Naive B cell (primary cell): ENCODE measurements around the gene DUSP23. TPM values are rescaled to one million over a fixed set of nuclear protein-coding genes. Genes with fewer than 3 reads are reported as not detected.

ENCODE experiments used
- ATAC-seq, 2 donors: fragments of 150-1000 bp; cut with Tn5 transposase; 2 replicates each; pipeline ENCODE4 v1.10.0; 2021; ENCODE audit warnings: low read depth in 2 of 2, mild to moderate bottlenecking in 2 of 2, moderate library complexity in 2 of 2
- DNase-seq: peaks from one replicate; pipeline ENCODE4 v3.0.0; 2022
- H3K27ac Mint-ChIP-seq, 6 donors: one replicate each; pipeline ENCODE4 v1.8.0; 2020 to 2022; ENCODE audit warnings: mild to moderate bottlenecking in 6 of 6, mixed read lengths in 6 of 6, moderate library complexity in 5 of 6, inconsistent platforms in 2 of 6
- H3K27me3 Mint-ChIP-seq, 3 donors: one replicate each; pipeline ENCODE4 v1.8.0; 2021 to 2022; ENCODE audit warnings: mixed read lengths in 3 of 3, mild to moderate bottlenecking in 1 of 3
- H3K36me3 Mint-ChIP-seq, 2 donors: one replicate each; pipeline ENCODE4 v1.8.0; 2020 to 2022; ENCODE audit warnings: mixed read lengths in 2 of 2, inconsistent platforms in 1 of 2, mild to moderate bottlenecking in 1 of 2
- H3K4me1 Mint-ChIP-seq, 3 donors: one replicate each; pipeline ENCODE4 v1.8.0; 2020 to 2022; ENCODE audit warnings: mixed read lengths in 3 of 3, inconsistent platforms in 1 of 3, mild to moderate bottlenecking in 1 of 3, moderate library complexity in 1 of 3
- H3K4me3 Mint-ChIP-seq, 8 donors: one replicate each; pipeline ENCODE4 v1.8.0; 2020 to 2022; ENCODE audit warnings: mild to moderate bottlenecking in 8 of 8, mixed read lengths in 8 of 8, moderate library complexity in 8 of 8, inconsistent platforms in 2 of 8
- H3K9me3 Mint-ChIP-seq, 7 donors: one replicate each; pipeline ENCODE4 v1.8.0; 2020 to 2022; ENCODE audit warnings: mixed read lengths in 7 of 7, mild to moderate bottlenecking in 5 of 7, inconsistent platforms in 2 of 7, moderate library complexity in 1 of 7
- polyA plus RNA-seq, 6 donors: library from polyadenylated mRNA; unstranded; fragments of 300-500 nt; fragmentation: Illumina TruSeq; gene quantifications; one replicate each; pipeline ENCODE4 v1.2.3, GENCODE V29; 2021; ENCODE audit warnings: low read depth in 6 of 6

The DUSP23 gene
- 10 to 100 TPM; 24.3 to 31.5 (median 28.7) TPM for polyA plus RNA-seq

DNA sequence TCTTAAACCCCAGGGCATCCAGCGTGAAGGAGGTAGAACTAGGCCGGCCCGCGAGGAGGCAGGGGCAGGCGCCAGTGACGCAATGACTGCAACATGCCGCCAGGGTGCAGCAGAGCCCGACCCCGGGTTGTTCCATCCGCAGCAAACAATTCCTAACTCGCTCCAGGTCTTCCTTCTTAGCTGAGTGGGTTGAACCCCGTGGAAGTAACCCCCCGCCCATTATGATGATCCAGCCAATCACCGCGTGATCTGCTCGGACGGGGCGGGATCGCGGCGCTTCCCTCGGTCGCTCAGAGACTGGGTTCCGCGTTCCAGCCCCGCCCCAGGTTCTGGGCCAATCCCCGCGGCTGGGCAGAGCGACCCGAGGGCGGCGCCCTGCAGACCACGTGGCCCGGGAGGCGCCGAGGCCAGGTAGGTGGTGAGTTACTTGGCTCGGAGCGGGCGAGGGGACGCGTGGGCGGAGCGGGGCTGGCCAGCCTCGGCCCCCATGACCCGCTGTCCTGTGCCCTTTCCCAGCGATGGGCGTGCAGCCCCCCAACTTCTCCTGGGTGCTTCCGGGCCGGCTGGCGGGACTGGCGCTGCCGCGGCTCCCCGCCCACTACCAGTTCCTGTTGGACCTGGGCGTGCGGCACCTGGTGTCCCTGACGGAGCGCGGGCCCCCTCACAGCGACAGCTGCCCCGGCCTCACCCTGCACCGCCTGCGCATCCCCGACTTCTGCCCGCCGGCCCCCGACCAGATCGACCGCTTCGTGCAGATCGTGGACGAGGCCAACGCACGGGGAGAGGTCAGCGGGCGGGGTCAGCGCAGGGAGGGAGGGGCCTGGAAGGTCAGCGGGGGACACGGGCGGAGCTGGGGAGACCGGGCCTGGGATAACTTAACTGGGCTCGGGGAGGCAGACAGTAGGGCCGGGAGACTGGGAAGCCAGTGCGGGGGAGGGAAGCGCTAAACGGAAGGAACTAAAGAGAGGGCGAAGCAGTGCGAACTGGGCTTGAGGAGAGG lies at the start of gene DUSP23:
Gene DUSP23, plus strand, starts transcription at position 380 of the 1,000 bp plus-strand sequence. Its CDS starts 139 bp downstream, at position 519.
- ATAC-seq, result peak; percentile 97 to 98
- Mint-ChIP-seq H3K4me3 (peak within 1 kb of the TSS; percentile 83 to 95 (median 92)), H3K9me3 (no peaks in the 10 kb centered on the region), H3K27ac (peak within 1 kb of the TSS; percentile 17 to 93 (median 87)), H3K36me3 (no peaks in the 10 kb centered on the region), H3K27me3 (peaks cover 0 to 3% (median 0%) of the 10 kb centered on the region in 3 donors), H3K4me1 (peaks cover 13 to 29% (median 20%) of the 10 kb centered on the region in 3 donors)
- peak; percentile 90 for DNase-seq

GRCh38 chr1:159737238-159737916 lies 43.4 kb upstream of the DUSP23 start:
- DNase-seq, result no peak
- ATAC-seq, result no peak
- Mint-ChIP-seq H3K4me1 (no peaks in the 10 kb centered on the region), H3K27ac (no peak overlapping the region), H3K9me3 (peaks cover 4 to 11% (median 8%) of the 10 kb centered on the region in 7 donors), H3K27me3 (peaks cover 20 to 27% (median 26%) of the 10 kb centered on the region in 3 donors), H3K4me3 (no peak overlapping the region), H3K36me3 (no peaks in the 10 kb centered on the region)

- Mint-ChIP-seq H3K36me3 (no peaks in the 10 kb centered on the region), H3K27me3 (peaks cover 20 to 39% (median 24%) of the 10 kb centered on the region in 3 donors), H3K4me1 (no peaks in the 10 kb centered on the region), H3K4me3 (no peak overlapping the region), H3K9me3 (peaks cover 4 to 14% (median 5%) of the 10 kb centered on the region in 7 donors), H3K27ac (no peak overlapping the region)
- DNase-seq (no peak), ATAC-seq (no peak)
These were observed 36.9 kb upstream of the DUSP23 start for GRCh38 chr1:159743651-159744410.

DNA sequence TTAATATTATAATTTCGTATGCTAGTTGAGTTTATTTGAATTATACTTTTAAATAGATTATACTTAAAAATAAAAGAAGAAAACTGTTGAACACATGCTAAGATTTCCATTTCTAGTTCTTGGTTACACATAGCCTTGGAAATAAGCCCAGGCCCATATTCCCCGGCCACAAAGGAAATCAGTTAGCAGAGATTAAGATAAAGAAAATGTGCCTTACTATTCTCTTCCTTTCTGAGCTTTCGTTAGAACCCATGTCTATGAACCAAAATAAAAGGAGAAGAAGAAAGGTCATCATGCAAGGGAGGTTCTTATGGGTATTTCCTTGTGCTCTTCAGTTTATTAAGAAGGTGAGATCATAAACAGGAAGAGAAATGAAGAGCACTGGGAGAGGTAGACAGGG lies 34.1 kb upstream of the DUSP23 start:
- no peaks in the 10 kb centered on the region for H3K4me1 Mint-ChIP-seq
- H3K36me3 Mint-ChIP-seq, result no peaks in the 10 kb centered on the region
- no peak for ATAC-seq
- no peak overlapping the region for H3K27ac Mint-ChIP-seq
- H3K9me3 Mint-ChIP-seq, result peaks cover 0 to 8% (median 4%) of the 10 kb centered on the region in 7 donors
- no peak for DNase-seq
- no peak overlapping the region for H3K4me3 Mint-ChIP-seq
- peaks cover 8 to 34% (median 18%) of the 10 kb centered on the region in 3 donors for H3K27me3 Mint-ChIP-seq

- ATAC-seq (no peak), DNase-seq (no peak)
- no peaks in the 10 kb centered on the region for H3K9me3 Mint-ChIP-seq
- H3K4me3 Mint-ChIP-seq, result no peak overlapping the region
- H3K27me3 Mint-ChIP-seq, result peaks cover 11 to 38% (median 20%) of the 10 kb centered on the region in 3 donors
- H3K4me1 Mint-ChIP-seq, result no peaks in the 10 kb centered on the region
- H3K27ac Mint-ChIP-seq, result no peak overlapping the region
- no peaks in the 10 kb centered on the region for H3K36me3 Mint-ChIP-seq
These were observed 32.4 kb upstream of the DUSP23 start for GRCh38 chr1:159748370-159748769.

DNA sequence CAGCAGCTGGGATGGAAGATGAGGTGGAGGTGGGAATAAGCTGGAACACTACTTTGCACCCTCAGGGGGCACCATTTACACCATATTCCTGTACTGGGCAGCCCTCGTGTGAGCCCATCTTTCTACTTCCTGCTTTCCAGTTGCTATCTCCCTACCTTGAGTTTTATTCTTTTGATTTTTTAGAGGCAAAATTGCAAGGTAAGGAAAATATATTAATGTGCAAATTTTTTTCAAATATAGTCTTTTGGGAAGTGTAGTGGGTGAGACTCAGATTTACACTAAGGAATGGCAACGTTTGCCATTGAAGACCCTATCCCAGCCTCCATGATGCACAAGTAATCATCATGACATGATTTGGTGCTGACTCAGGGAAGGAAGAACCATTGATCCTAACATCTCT lies 31.1 kb upstream of the DUSP23 start:
- no peaks in the 10 kb centered on the region for H3K4me1 Mint-ChIP-seq
- no peaks in the 10 kb centered on the region for H3K36me3 Mint-ChIP-seq
- DNase-seq, result no peak
- no peak overlapping the region for H3K27ac Mint-ChIP-seq
- ATAC-seq, result no peak
- no peaks in the 10 kb centered on the region for H3K9me3 Mint-ChIP-seq
- H3K4me3 Mint-ChIP-seq, result no peak overlapping the region
- H3K27me3 Mint-ChIP-seq, result peaks cover 15 to 26% (median 17%) of the 10 kb centered on the region in 3 donors

- H3K27me3 Mint-ChIP-seq, result peaks cover 15 to 25% (median 22%) of the 10 kb centered on the region in 3 donors
- no peak overlapping the region for H3K27ac Mint-ChIP-seq
- DNase-seq, result no peak
- no peaks in the 10 kb centered on the region for H3K36me3 Mint-ChIP-seq
- no peak overlapping the region for H3K4me3 Mint-ChIP-seq
- ATAC-seq, result no peak
- H3K4me1 Mint-ChIP-seq, result no peaks in the 10 kb centered on the region
- H3K9me3 Mint-ChIP-seq, result no peaks in the 10 kb centered on the region
These were observed 30.1 kb upstream of the DUSP23 start for GRCh38 chr1:159750621-159751020.

DNA sequence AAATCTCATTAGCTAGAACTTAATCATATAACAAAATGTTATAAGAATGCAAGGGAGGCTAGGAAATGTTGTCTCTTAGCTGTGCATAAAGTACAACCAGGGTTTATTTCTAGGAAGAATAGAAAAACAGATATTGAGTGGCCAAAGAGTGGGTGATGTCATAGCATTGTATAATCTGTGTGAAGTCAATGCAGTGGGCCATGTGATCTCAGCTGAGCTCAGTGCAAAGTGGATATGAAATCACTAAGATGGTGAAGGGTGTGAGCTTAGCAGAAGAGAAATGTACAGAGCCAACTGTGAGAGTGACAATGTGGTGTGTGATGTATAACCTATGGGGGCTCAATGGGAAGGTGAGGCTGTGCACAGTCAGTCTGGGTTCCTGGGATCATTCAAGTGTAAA lies 29.7 kb upstream of the DUSP23 start:
- DNase-seq (no peak), ATAC-seq (no peak)
- Mint-ChIP-seq H3K9me3 (no peaks in the 10 kb centered on the region), H3K36me3 (no peaks in the 10 kb centered on the region), H3K27me3 (peaks cover 15 to 26% (median 25%) of the 10 kb centered on the region in 3 donors), H3K27ac (no peak overlapping the region), H3K4me1 (no peaks in the 10 kb centered on the region), H3K4me3 (no peak overlapping the region)

DNA sequence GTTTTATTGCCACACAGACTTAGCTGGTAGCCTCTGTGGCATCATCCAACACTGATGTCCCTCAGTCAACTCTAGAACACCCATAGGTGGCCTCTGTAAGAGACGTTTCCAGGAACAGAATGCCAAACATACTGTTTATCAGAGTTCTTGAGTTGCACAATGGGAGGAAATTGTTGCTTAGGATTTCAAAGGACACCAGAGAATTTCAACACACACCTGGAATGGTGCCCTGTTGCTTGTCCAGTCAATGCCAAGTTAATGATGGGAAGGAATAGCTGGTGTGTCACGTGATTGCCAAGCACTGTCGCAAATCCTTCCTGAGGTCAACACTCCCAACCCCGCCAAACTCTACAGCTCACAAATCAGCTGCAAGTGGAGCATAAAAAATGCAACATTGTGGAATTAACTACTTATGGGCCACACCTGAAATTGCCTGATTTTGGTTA lies 28.6 kb upstream of the DUSP23 start:
- peaks cover 20 to 31% (median 31%) of the 10 kb centered on the region in 3 donors for H3K27me3 Mint-ChIP-seq
- ATAC-seq (no peak), DNase-seq (no peak)
- H3K9me3 Mint-ChIP-seq, result no peaks in the 10 kb centered on the region
- H3K4me3 Mint-ChIP-seq, result no peak overlapping the region
- no peak overlapping the region for H3K27ac Mint-ChIP-seq
- H3K4me1 Mint-ChIP-seq, result no peaks in the 10 kb centered on the region
- H3K36me3 Mint-ChIP-seq, result no peaks in the 10 kb centered on the region

DNA sequence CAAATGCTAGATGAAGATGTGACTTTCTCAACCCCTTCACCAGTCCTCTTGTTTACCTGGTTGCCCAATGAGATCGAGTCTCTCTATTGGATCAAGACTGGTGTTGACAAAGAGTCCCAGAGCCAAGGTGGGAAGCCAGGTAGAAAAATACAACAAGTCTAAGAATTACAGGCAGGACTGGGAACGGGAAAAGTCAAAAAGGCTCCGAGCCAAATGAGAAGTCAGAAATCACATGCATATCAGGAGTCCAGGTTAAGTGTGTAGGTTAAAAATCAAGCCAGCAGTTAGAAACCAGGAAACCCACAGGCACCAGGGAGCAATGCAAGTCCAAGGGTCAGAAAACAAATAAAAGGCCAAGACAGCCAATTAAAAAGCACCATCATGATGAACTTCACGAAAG lies 27.4 kb upstream of the DUSP23 start:
- no peak overlapping the region for H3K27ac Mint-ChIP-seq
- no peaks in the 10 kb centered on the region for H3K4me1 Mint-ChIP-seq
- H3K36me3 Mint-ChIP-seq, result no peaks in the 10 kb centered on the region
- H3K4me3 Mint-ChIP-seq, result no peak overlapping the region
- peaks cover 12 to 26% (median 22%) of the 10 kb centered on the region in 3 donors for H3K27me3 Mint-ChIP-seq
- H3K9me3 Mint-ChIP-seq, result no peaks in the 10 kb centered on the region
- DNase-seq (no peak), ATAC-seq (no peak)

DNA sequence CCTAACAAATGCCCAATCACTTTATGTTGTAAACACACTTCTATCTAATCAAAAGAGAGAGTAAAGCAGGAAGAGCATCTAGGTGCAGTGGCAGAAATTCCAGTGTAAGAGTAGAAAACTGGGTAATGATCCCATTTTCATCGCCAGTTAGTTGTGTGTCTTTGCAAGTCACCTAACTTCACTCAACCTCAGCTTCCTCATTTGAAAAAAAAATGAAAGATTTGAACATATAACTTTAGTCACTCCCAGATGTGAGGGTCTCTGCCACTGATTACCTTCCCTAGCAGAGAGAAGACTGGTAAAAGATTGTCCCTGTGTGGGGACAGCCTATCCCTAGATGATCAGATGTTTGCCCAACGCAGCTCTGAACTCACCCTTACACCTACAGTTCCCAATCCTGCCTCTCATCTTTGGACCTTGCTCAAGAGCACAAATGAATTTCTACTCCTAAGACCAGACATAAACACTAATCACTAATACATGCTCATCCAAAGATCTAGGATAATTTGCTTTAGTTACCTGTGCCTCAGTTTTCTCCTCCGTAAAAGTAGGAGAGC lies 25.2 kb upstream of the DUSP23 start:
- Mint-ChIP-seq H3K9me3 (no peaks in the 10 kb centered on the region), H3K27ac (no peak overlapping the region), H3K27me3 (peaks cover 12 to 24% (median 21%) of the 10 kb centered on the region in 3 donors), H3K4me3 (no peak overlapping the region), H3K4me1 (no peaks in the 10 kb centered on the region), H3K36me3 (no peaks in the 10 kb centered on the region)
- ATAC-seq, result no peak
- DNase-seq, result no peak

- Mint-ChIP-seq H3K9me3 (peaks cover 0 to 2% (median 0%) of the 10 kb centered on the region in 7 donors), H3K4me3 (no peak overlapping the region), H3K4me1 (no peaks in the 10 kb centered on the region), H3K27ac (no peak overlapping the region), H3K27me3 (peaks cover 19 to 21% (median 19%) of the 10 kb centered on the region in 3 donors), H3K36me3 (no peaks in the 10 kb centered on the region)
- no peak for ATAC-seq
- no peak for DNase-seq
These were observed 24.4 kb upstream of the DUSP23 start for GRCh38 chr1:159756397-159756796.

DNA sequence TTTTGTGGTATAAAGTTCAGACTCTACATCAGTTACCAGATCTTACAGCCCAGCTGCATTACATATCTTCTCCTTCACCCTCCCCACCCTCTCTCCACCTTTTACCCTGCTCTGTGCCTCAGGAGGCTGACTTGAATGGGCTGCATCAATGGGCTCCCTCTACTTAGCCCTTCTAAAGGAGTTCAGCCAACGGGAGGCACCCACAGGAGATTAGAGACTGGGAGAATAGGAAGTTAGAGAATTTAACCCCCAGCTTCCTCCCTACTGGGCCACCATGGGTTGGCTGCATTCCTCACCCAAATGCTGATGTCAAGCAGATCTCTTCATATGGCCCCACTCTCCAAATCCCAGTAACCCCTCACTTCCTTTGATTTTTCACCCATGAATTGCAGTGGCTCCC lies 17.1 kb upstream of the DUSP23 start:
- Mint-ChIP-seq H3K27ac (no peak overlapping the region), H3K27me3 (peaks cover 9 to 34% (median 30%) of the 10 kb centered on the region in 3 donors), H3K4me1 (no peaks in the 10 kb centered on the region), H3K36me3 (no peaks in the 10 kb centered on the region), H3K9me3 (peaks cover 0 to 2% (median 0%) of the 10 kb centered on the region in 7 donors), H3K4me3 (no peak overlapping the region)
- ATAC-seq, result no peak
- no peak for DNase-seq
